Measurements from ENCODE around the gene WHRN. TPM values are rescaled to one million over a fixed set of nuclear protein-coding genes. Genes with fewer than 3 reads are reported as not detected.

The WHRN gene
- polyA plus RNA-seq, 10 donors: 1.9 to 6.3 (median 3.3) TPM

DNA sequence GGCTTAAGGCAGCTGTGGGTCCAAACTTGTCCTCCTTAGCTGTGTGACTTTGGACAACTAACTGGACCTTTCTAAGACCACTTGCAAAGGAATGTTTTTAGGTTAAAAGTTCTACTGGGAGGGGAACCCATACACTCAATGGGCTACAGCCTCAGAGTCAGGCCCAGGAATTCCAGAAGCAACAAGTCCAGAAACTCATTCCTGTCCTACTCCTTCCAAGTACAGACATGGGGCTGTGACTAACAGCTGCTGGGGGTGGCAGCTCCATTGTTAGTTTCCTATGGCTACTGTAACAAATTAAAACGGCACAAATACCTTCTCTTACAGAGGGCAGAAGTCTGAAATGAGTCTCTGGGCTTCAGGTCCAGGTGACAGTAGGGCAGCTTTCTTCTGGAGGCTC is 105.1 kb downstream of the WHRN start:
- no peak for DNase-seq

GRCh38 chr9:114399381-114399780 is 105.9 kb downstream of the WHRN start:
- no peak for DNase-seq

- DNase-seq: peak; percentile 93 to 98 (median 95)
These were observed 107.2 kb downstream of the WHRN start for GRCh38 chr9:114397848-114398605.

DNA sequence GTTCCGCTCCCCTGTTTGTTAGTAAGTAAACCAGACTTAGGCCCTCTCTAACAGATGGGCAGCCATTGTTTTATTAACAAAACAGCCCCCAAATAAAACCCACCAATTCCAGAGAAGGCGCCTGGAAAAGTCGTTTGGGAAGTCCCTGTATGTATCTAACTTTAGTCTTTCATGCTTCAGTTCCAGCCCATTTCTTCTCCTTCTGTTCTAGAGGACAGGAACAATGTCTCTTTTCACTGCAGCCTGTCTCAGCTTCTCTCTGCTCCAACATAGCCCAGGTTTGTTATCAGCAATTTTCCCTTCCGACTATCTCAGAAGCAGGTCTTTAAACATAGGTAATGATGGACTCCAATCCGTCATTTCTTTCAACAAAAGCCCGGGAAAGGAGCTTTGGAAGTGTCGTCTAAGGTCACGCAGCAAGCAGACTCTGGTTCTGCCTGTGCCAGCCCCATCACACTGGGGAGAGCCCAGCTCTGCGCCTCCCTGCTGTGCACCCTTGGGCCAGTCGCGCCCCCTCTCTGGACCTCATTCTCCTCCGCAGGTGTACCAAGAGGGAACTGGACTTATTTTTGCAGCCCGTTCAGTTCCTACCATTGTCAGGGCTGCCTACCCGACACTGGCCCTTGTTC is 107.9 kb downstream of the WHRN start:
- DNase-seq: no peak

GRCh38 chr9:114396558-114397218 is 108.6 kb downstream of the WHRN start:
- peak; percentile 68 to 91 (median 89) for DNase-seq

DNA sequence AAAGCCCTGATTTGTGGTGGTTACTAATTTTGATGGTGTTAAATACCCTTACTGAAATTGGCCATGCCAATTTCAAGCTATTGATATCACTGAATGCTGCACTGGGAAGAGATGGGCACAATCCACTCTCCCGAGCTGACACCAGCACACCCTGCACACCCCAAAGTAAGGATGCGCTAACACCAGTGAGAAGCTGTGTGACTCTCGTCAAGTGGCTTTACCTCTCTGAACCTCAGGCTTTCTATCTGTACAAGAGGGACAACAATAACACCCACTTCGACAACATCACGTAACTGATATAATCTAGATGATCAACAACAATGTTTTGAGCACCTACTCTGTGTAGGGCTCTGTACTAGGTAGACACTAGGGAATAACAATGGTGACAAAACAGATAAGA is 109.5 kb downstream of the WHRN start:
- DNase-seq: no peak

DNA sequence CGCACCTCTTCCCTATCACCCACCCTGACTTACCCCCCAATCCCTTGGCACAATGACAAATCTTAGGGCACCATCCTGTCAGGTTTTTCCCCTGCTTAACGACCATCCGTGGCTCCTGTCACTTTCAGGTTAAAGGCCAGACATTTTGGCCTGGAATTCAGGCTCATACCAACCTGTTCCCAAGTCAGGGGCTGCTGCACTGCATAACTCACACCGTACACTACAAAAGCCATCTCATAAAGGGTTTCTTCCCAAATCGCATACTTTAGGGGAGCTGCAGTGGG is 110.0 kb downstream of the WHRN start:
- DNase-seq: peak in 1 of 3 donors; percentile 50

DNA sequence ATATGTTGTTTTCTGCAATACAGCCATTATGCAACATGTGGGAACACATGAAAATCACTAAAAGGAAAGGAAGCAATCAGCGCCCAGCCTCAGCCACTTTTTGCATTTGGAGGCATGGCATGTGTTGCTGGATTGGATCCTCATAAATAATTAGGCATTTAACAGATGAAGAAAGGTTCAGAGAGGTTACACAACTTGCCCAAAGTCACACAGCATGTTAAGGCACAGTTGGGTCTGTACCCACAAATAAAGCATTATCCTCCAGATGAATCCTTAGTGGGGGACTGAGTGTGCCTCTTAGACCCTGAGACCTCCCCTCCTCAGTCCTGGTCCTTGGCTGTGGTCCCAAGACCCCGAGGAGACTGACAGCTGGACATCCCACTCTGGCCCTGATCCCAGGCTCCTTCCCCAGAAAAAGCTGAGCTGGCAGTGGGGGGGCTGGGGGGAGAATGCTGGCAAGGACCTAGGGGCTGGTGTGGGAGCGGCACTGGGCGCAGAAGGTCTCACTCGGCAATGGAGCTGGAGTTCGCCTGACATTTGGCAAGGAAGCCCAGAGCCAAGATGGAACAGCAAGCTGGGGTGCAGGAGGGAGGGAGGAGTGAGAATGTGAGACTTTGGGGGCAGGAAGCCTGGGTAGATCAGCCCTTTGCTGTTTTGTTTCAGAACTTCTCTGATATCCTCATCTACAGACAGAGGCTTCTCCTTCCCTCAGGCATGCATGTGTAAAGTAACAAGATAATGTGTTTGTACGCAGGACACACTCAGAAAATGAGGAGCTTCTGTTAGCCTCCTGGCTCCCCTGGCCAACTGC is 110.5 kb downstream of the WHRN start:
- peak in 1 of 3 donors; percentile 48 for DNase-seq

GRCh38 chr9:114392749-114393112 is 112.5 kb downstream of the WHRN start:
- DNase-seq: peak in 1 of 3 donors; percentile 51

DNA sequence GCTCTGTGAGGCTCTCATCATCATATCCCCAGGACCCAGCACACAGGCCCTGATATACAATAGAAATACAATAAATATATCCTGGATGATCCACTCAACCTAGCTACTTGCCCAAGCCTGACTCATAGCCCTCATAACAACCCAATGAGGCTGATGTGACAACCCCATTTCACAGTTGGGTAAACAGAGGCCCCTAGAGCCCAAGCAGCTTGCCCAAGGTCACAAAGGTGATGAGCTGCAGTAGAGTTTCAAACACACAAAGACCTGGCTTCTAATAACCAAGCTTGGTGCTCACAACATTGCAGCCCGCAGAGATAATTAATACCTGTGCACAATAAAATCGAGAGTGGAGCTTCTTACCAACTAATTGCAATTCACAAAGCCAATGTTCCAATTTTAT is 114.3 kb downstream of the WHRN start:
- DNase-seq: no peak

- DNase-seq: no peak
These were observed 115.5 kb downstream of the WHRN start for GRCh38 chr9:114389612-114390368.

DNA sequence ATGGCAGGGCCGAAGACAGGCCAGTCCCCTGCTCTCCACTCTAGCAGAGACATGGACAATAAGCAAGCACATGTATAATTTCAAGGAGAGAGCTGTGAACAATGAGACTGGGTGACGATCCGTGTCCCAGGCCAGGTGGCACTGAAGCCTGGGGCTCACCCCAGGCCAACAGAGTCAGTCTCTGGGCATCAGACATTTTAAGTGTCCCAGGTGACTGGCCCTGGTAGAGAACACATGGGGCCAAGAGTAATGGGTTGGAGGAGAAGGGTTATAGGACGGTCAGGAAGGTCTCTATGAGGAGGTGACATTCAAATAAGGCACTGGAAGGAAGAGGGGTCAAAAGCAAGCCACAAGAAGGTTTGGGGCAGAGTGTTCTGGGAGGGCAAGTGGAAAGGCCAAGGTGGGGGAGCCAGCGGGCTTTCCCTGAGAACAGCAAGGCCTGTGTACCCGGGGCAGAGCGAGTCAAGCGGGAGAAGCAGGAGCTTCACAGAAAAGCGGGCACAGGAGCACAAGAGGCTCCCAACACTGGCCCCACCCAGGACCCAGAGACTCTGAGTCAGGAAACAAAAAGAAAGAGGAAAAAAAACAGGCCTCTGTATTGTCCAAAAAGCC is 116.4 kb downstream of the WHRN start:
- no peak for DNase-seq

- DNase-seq: no peak
These were observed 117.0 kb downstream of the WHRN start for GRCh38 chr9:114388357-114388682.

GRCh38 chr9:114387680-114388356 is 117.5 kb downstream of the WHRN start, which contains the start of gene AKNA:
TSS of gene AKNA (minus strand) at chr9:114387982. CDS start at chr9:114381333, 6,649 bp downstream.
- peak; percentile 71 to 95 (median 86) for DNase-seq

GRCh38 chr9:114386886-114387679 is 118.2 kb downstream of the WHRN start:
- no peak for DNase-seq

DNA sequence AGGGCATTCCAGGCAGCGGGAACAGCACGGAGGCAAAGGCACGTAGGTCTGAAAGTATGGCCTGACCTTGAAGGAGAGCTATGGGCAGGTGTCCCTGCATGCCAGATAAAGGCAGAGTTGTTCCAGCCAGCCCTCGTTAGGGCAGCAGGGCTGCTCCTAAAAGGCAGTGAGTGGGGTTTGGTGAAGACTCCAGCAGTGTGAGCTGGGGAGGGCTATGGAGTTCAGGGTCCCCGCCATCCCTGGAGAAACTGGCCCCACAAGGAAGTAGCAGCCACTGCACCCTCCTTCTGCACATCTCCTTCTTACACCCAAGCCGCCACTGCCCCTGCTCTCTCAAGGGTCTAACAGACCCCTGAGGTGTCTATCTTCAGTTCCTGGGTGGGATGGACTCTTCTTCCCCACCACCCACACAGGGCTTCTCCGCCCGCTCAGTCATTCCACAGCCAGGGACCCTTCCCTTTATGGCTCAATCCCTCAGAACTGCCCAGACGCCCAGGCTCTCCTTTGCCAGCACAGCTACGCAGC is 118.8 kb downstream of the WHRN start:
- DNase-seq: no peak

DNA sequence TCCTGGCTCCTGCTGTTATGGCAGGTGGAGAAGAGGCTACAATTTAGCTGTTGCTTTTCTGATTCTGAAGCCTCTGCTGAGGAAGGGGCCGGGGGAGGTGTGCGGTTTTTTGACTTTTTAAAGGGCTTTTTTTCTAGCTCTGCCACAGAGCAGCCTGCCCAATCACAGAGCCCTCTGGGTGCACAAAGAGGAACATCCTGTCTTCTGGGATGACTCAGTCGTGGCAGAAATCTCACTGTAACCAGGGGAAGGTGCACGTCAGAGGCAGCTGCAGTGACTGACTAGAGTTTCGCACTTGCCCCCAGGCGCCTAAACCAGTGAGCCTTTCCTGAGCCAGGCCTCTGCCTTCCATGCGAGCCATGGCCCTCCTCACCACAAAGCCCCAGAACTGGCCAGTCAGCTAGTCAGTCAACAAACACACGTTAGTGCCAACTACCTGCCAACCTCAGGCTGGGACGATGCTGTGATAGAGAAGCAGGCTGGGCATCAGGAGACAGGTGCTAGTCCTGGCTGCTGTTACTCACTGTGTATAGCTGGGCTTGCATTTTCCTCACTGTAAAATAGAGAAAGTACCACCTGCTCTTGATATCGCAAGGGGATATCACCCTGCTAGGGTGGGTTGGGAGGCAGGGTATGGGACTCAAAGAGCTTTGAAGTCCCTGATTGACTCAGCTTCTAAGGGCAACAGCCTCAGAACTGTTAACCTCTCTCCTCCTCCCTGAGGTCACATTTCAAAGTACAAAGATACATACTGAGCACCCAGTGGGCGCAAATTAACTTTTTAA is 119.7 kb downstream of the WHRN start:
- peak in 2 of 3 donors; percentile 48 to 70 for DNase-seq

GRCh38 chr9:114384836-114385396 is 120.4 kb downstream of the WHRN start:
- no peak for DNase-seq

Measured in muscle of back (tissue), 11 donors.